A204.1 (cell line): ENCODE measurements around the gene UMAD1.

Source experiments
- FAIRE-seq: peaks from 2 replicates; lab custom pipeline; 2012; peaks lifted over from hg19 to GRCh38; lab: Jason Lieb, UNC

The UMAD1 gene

GRCh38 chr7:7640221-7641128 is at the start of gene UMAD1:
UMAD1 (plus strand) TSS chr7:7640752; CDS start chr7:7673372, 32,620 bp downstream.
- peak; percentile 98 for FAIRE-seq

GRCh38 chr7:7595451-7595850 is 45.1 kb upstream of the UMAD1 start:
- FAIRE-seq, result peak; percentile 96

GRCh38 chr7:7596176-7596575 is 44.4 kb upstream of the UMAD1 start:
- no peak for FAIRE-seq

GRCh38 chr7:7607010-7607409 is 33.5 kb upstream of the UMAD1 start:
- no peak for FAIRE-seq

GRCh38 chr7:7609330-7609729 is 31.2 kb upstream of the UMAD1 start:
- FAIRE-seq, result no peak

- FAIRE-seq, result no peak
These were observed 28.0 kb upstream of the UMAD1 start for GRCh38 chr7:7612519-7612918.

GRCh38 chr7:7613210-7613609 is 27.3 kb upstream of the UMAD1 start:
- peak; percentile 34 for FAIRE-seq

GRCh38 chr7:7614018-7614741 is 26.4 kb upstream of the UMAD1 start:
- FAIRE-seq, result no peak

GRCh38 chr7:7617550-7617949 is 23.0 kb upstream of the UMAD1 start:
- no peak for FAIRE-seq

- no peak for FAIRE-seq
These were observed 22.1 kb upstream of the UMAD1 start for GRCh38 chr7:7618410-7618809.

- FAIRE-seq, result peak; percentile 30
These were observed 20.3 kb upstream of the UMAD1 start for GRCh38 chr7:7620236-7620635.

- FAIRE-seq, result no peak
These were observed 19.8 kb upstream of the UMAD1 start for GRCh38 chr7:7620644-7621210.

GRCh38 chr7:7628476-7628875 is 12.1 kb upstream of the UMAD1 start:
- no peak for FAIRE-seq

- FAIRE-seq, result no peak
These were observed 9.8 kb upstream of the UMAD1 start for GRCh38 chr7:7630626-7631329.

- no peak for FAIRE-seq
These were observed 1.1 kb upstream of the UMAD1 start for GRCh38 chr7:7639421-7639820.

GRCh38 chr7:7639847-7640220 is 718 bp upstream of the UMAD1 start:
- FAIRE-seq, result no peak

- FAIRE-seq, result no peak
These were observed 644 bp downstream of the UMAD1 start for GRCh38 chr7:7641129-7641663.

GRCh38 chr7:7642081-7642480 is 1.5 kb downstream of the UMAD1 start:
- FAIRE-seq, result no peak

- no peak for FAIRE-seq
These were observed 7.0 kb downstream of the UMAD1 start for GRCh38 chr7:7647495-7648036.

GRCh38 chr7:7650682-7651206 is 10.2 kb downstream of the UMAD1 start:
- FAIRE-seq, result no peak

- no peak for FAIRE-seq
These were observed 10.9 kb downstream of the UMAD1 start for GRCh38 chr7:7651479-7651878.
